ENCODE measurements around the gene NPPB.

Gene NPPB

GRCh38 chr1:11856698-11857097 lies 2.0 kb downstream of the NPPB start:
- no peak for DNase-seq

- no peak for DNase-seq
Observed at GRCh38 chr1:11855430-11855829, 3.3 kb downstream of the NPPB start.

- DNase-seq: no peak
Observed at GRCh38 chr1:11854519-11854918, 4.2 kb downstream of the NPPB start.

GRCh38 chr1:11851180-11851579 lies 7.6 kb downstream of the NPPB start:
- DNase-seq: no peak

- no peak for DNase-seq
Observed at GRCh38 chr1:11850156-11850555, 8.6 kb downstream of the NPPB start.

GRCh38 chr1:11848373-11848700 lies 10.4 kb downstream of the NPPB start:
- DNase-seq: no peak

- DNase-seq: no peak
Observed at GRCh38 chr1:11847667-11848372, 10.9 kb downstream of the NPPB start, which contains the start of gene NPPA. Gene NPPA (minus strand): TSS chr1:11847783. CDS start chr1:11847684, 99 bp downstream.

GRCh38 chr1:11845641-11846335 lies 13.0 kb downstream of the NPPB start:
- no peak for DNase-seq

GRCh38 chr1:11842154-11843041 lies 16.3 kb downstream of the NPPB start:
- DNase-seq: peak in 1 of 2 donors; percentile 12

- no peak for DNase-seq
Observed at GRCh38 chr1:11841245-11842153, 17.2 kb downstream of the NPPB start.

- no peak for DNase-seq
Observed at GRCh38 chr1:11839727-11840705, 18.7 kb downstream of the NPPB start.

GRCh38 chr1:11838349-11839272 lies 20.1 kb downstream of the NPPB start:
- peak; percentile 55 to 64 for DNase-seq

GRCh38 chr1:11837767-11838348 lies 20.9 kb downstream of the NPPB start:
- no peak for DNase-seq

- no peak for DNase-seq
Observed at GRCh38 chr1:11836955-11837766, 21.6 kb downstream of the NPPB start.

- DNase-seq: no peak
Observed at GRCh38 chr1:11835441-11836225, 23.1 kb downstream of the NPPB start.

GRCh38 chr1:11833900-11834299 lies 24.8 kb downstream of the NPPB start:
- no peak for DNase-seq

GRCh38 chr1:11833497-11833896 lies 25.2 kb downstream of the NPPB start:
- no peak for DNase-seq

Measured in hippocampal formation (tissue), 2 donors.